Measurements from ENCODE around the gene TAX1BP1.

The TAX1BP1 gene

DNA sequence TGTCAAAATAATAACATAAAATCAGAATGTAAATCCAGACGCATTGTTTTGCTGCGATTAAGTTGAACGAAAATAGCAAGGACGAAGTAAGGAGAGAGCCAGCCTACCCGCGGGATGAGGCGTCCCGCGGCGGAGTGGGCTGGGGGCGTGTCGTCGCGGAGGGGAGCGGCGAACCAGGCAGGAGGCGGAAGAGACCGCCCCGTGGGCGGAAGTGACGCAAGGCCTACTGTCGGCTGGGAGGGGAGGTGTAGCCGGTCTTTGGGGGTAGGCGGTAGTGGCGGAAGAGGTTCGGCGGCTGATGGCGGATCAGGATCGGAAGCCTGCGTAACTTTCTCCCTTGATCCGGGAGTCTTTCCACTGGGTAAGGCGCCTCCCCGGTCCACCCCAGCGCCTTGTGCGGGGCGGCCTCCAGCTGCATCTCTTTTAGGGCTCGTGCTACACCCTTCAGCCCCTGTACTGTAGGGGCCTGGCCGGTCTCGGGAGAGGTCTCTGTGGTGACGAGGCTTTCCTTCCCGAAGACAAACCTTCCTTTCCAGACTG is at the start of gene TAX1BP1:
TSS of gene TAX1BP1 (plus strand) at position 254 of the 540 bp plus-strand sequence. CDS start 8,363 bp downstream, outside the sequence.
- peak; percentile 89 to 92 for DNase-seq (ENCODE audit: low read depth in 2 of 2)

DNA sequence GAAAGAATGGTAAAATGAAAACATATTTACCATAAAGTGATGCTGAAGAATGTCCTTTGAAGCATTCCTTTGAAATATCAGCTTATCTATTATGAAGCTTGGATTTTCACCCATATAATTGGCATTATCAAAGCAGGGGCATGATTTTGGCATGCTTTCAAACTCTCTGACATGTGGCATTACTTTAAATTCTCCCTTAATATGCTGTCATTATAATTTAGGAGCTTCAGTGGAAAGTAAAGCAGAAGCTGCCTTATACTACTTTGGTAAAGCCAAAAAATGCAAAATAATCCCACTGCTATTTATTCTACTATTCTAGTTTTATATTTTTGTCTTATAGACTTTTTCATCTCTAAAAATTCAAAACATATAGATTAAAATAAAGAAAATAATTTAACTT is 49.3 kb upstream of the TAX1BP1 start:
- no peak for DNase-seq (ENCODE audit: low read depth in 2 of 2)

DNA sequence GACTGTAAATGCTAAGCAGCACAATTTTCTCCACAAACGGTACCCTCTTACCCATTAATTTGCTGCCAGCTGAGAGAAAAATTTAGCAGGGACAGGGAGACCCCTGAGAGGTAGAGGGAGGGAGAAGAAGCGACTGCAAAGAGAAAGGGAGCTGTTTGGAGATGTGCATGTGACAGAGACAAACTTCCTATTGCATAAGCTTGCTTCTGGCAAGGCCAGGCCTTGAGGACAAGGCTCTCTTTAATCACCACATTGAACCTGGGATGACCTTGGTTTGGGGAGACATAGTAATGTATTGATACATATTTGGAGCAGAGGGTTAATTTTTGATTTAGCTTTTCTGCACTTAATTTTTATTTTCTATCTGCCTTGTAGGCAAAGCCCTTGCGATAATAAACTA is 46.2 kb upstream of the TAX1BP1 start:
- no peak for DNase-seq (ENCODE audit: low read depth in 2 of 2)

DNA sequence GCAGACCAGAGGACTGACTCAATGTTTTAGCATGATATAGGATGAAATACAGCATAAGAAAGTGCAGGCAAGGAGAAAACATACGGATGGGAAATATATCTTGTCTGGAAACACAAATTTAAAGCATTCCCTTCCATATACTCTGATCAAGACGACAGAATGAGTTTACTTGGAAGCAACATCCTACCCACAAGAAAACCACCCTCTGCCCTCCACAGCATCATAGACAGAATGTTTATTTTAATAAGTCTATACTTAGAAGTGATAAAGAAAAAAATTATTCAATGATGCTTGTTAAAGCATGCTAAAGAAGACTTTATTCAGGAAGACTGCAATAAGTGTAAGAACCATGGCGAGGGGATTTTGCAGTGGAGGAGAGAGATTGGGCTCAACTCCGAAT is 44.9 kb upstream of the TAX1BP1 start:
- no peak for DNase-seq (ENCODE audit: low read depth in 2 of 2)

DNA sequence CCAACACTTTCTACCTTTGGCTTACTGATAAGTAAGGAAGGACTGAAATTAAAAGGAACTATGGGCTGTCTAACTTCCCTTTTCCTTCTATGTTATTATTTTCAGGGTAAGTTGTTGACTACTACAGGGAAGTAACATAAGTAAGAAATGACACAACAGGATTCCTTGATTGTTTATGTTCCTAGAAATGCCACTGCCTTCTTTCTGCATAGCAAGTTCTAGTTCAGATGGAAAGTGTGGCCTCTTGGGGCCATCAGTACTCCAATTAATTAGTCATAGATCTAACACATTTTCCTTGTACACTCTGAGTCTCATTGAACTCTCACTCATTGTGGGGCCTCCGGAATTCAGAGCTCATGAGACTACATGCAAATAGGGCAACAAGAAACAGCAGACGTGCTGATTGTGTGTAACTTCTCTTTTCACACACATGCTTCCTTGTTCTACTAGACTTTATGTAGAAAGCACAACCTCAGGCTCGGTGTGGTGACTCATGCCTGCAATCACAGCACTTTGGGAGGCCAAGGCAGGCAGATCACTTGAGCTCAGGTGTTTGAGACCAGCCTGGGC is 42.0 kb upstream of the TAX1BP1 start:
- DNase-seq (ENCODE audit: low read depth in 2 of 2) = no peak

DNA sequence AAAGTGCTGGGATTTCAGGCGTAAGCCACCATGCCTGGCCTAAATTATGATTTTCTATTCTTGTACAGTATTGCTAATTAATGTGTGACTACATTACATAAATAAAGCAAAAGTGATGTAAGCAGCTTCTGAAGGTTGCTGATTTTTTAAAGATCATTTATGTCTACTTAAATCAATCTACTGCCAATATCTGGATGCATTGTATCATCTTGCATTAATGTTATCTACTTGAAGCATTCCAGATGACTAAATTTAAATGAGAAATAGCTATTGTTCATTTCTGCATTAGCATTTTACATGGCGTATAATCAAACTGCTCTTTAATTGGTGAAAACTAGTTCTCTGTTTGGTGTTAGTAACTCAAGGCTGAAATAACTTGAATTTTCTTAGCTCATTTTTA is 40.2 kb upstream of the TAX1BP1 start:
- DNase-seq (ENCODE audit: low read depth in 2 of 2) = no peak

DNA sequence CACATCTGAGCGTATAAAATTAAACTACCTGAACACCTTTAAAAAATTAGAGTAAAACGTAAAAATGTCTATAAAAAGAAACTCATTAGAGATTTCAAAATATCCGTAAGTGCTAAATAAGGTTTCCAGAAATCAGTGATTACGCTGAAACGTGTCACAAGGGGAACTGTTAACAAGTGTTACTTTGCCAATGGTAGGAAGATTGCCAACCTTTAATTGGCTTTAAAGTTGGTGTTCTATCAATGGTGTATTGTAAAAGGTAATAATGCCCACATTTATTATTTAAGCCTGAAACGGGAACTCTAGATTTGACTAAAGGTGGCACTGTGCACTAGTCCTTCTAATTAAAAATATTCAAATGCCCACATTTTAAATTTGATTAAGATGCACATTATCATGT is 39.5 kb upstream of the TAX1BP1 start:
- no peak for DNase-seq (ENCODE audit: low read depth in 2 of 2)

DNA sequence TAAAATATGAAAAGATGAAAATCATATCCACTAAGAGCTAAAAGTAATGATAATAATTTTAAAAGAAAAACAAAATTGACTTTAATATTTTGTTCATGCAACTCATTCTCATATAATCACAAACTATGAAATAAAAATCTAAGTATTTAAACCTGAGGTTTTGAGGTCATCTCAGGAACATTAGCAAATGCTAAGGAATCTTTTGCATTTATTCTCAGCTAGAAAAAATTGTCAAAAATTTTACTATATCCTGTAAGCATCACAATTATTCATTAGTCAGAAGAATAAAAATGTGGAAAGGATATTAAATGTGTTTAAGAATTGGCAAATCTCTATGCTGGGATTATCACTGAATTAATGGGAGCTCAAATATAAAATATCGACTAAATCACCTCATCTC is 36.8 kb upstream of the TAX1BP1 start:
- no peak for DNase-seq (ENCODE audit: low read depth in 2 of 2)

DNA sequence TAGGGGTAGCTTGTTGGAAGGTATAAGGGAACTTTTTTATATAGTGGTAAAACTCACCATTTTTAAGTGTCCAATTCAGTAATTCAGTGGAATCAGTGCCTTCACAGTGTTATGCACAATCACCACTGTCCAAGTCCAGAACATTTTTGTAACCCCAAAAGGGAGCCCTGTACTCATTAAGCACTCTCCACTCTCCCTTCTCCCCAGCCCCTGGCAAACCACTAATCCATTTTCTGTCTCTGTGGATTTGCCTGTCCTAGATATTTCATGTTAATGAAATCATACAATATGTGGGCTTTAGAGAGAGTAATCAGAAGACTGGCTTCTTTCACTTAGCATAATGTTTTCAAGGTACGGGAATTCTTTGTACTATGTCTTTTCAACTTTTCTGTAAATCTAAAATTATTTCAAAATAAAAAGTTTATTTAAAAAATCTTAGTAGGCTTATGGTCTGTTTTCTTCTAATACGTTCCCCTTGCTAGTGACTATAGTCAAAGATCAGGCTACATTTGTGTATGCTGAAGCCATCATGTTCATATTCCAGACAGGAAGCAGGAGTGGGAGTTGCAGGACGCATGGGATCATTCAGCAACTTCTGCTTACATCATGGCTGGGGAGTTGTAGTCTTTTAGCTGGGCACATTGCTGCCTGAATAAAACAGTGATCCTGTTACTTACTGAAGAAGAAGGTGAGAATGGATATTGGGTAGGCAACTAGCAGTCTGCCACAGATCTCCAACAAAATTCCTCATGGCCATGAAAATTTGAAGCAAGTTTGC is 35.4 kb upstream of the TAX1BP1 start:
- no peak for DNase-seq (ENCODE audit: low read depth in 2 of 2)

DNA sequence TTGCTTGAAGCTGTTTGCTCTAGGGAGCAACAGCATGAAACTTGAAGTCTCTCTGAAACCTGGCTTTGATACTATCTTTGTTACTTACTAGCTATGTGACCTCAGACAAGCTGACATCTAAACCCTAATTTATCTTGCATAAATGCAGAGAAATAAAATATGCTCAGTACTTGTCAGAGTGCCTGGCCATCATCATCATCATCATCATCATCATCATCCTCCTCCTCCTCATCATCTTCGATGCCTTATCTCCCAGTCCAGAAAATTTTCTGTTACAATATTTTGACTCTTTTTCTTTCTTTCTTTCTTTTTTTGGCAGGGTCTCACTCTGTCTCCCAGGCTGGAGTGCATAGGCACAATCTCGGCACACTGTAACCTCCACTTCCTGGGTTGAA is 34.8 kb upstream of the TAX1BP1 start:
- DNase-seq (ENCODE audit: low read depth in 2 of 2) = no peak

DNA sequence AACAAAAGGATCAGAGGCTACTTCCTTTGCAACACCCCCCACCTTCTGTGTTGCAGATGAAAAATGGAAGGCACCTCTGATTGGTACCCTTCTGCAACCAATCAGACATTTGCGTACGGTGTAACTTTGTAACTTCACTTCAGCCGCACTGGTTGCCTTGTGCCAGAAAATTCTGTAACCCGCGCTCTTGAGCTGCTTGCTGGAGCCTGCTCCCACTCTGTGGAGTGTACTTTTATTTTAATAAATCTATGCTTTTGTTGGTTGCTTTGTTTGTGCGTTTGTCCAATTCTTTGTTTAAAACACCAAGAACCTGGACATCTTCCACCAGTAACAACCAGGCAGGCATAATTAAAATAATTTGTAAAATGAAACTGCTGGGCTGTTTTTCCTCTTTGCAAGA is 31.5 kb upstream of the TAX1BP1 start:
- DNase-seq (ENCODE audit: low read depth in 2 of 2) = no peak

DNA sequence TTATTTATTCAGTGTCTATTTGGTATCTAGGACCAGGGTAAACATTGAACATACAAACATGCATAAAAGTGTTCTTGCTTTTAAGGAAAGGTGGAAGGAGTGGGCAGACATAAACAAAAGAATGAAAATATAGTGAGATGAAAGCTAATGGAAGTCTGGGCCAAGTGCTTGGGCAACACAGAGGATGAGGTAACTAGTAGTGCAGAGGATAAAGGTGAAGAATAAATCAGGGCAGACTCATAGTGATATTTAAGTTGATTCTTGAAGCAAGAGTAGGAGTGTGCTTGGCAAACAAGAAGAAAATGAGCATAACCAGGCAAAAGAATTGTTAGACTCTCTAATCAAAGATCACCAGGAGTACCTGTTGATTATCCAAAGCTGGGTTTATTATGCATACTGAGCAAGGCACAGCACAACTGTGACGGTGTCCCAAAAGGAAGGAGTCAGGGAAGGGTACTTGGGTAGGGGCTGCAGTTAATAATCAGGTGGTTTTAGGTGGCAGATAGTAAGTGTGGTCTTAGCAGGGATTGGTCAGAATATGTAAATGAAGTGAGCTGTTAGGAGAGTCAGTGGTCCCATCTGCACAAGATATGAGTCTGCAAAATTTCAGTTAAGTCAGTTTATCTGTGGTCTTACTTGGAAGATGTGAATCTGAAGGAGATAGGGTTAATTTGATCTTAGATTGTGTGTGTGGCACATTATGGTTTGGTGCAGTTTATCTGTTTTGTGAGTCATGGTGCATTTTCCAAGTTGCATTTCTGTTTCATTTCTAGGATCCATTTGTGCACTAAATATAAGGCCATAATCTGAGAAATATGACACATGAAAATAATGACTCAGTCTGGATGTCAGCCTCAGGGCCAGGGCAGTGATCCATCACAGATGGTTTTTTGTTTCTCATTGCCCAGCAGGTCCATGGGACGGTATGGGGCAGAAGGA is 30.6 kb upstream of the TAX1BP1 start:
- no peak for DNase-seq (ENCODE audit: low read depth in 2 of 2)

DNA sequence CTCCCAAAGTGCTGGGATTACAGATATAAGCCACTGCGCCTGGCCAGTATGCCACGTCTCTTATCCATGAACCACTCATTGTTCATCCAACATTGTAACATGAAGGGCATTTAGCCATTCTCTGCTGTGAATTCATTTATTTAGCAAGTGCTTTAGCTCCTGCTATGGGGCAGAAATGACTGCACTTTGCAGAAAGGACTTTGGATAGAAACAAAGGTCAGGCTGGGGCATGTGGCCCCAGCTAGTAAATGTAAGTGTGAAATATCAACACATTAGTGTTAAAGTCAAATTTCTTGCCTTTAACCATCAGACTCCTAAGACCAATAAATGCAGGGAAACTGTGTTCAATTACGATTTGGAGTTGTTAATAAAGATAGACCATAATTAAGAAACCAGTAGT is 27.7 kb upstream of the TAX1BP1 start:
- DNase-seq (ENCODE audit: low read depth in 2 of 2) = no peak

DNA sequence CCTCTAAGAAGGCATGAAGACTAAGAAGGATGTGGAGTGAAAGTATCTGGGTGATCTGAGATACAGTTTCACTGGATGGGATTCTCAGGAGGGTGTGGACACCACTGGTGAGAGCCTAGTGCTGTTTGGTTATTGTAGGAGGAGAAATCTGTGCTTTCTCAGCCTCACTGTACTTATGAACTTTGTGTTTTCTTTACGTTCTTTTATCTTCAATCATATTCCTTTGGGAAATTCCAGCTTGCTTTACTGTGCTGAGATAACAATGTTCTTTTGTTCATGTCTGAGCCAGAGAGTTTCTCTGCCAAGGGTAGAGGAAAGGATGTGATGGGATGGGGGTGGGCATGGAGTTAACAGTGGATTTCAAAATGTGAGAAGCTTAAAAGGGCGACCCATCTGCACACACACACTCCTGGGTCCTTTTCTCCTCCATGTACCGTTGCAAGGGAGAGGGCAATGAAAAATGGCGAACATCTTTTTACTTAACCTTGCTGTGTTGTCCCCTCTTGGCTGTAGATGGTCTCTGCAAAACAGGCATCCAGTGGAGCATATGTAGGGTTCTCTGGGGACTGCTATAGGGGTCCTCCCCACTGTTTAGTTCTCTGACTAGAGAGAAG is 25.0 kb upstream of the TAX1BP1 start:
- no peak for DNase-seq (ENCODE audit: low read depth in 2 of 2)

DNA sequence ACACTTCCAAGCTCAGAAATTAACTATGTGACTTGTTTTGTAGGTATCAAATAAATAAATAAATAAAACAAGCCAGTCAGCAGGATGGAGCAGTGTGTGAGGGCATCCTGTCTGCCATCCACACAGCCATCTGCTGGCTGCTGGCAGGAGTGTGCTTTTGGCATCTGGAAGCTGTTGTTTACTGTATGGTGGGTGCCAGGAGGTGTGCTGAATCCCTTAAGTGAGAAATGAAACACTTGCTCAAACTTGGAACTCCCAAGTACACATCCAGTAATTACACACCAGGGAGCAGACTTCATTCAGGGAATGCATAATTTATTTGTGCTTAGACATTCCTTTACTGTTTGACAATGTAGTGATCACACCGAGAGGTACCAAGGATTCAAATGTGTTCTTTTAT is 16.9 kb upstream of the TAX1BP1 start:
- no peak for DNase-seq (ENCODE audit: low read depth in 2 of 2)

DNA sequence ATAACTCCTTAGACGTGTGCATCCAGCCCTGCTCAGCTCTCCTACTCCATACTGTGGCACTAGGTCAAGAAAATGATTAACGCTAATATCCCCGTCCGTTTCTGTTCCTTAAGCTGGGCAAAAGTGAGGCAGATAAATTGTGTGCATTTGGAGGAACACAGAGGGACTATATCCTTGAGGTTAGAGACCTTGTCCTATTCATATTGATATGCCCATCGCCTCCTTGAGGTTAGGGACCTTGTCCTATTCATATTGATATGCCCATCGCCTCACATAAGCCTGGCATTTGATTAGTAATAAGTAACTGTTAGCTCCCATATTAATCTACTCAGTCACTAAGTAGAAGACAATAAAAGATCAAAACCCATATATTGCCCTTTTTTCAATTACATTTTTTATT is 12.9 kb upstream of the TAX1BP1 start:
- DNase-seq (ENCODE audit: low read depth in 2 of 2) = no peak

DNA sequence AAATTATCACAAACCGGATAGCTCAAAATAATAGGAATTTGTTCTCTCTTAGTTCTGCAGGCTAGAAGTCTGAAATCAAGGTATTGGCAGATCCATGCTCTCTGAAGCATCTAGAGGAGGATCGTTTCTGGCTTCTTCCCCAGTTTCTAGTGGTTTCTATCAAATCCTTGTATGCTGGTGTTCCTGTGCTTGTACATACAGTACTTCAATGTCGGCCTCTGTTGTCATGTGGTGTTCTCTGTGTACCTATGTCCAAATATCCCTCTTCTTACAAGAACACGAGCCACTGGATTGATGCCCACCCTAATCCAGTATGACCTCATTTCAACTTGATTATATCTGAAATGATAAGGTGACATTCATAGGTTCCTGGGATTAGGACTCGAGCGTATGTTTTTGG is 9.8 kb upstream of the TAX1BP1 start:
- no peak for DNase-seq (ENCODE audit: low read depth in 2 of 2)

DNA sequence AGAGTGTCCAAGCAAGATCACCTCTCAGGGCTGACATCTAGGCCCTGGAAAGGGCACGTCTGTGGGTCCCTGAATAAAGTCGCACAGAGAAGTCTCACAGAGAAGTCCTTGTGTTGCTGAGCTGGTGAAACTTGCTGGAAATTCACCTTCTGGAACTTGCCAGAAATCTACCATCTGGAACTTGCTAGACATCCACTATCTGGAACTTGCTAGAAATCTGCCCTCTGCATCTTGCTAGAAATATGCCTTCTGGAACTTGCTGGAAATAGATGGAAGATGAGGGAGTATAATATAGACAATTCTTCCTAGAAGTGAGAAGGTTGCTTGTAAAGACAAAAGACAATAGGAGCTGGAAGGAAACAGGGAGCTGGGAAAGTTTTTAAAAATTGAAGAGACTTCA is 5.4 kb upstream of the TAX1BP1 start:
- DNase-seq (ENCODE audit: low read depth in 2 of 2) = no peak

DNA sequence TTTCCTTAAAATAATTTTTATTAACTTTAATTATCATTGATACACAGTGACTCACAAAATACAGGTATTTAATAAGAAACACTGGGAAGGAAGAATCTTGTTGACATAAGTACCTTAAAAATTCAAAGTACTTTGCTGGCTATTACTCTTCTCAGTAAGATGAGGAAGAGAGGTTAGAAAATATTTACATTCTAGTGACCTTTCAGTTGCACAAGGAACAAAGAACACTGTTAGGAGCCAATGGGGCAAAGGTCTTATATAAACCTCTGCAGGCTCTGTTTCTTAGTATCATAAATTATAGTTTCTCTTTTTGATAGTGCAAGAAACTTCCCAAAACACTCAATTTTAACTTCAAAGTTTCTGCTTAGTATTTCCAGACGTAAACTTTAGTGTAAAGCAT is 4.8 kb upstream of the TAX1BP1 start:
- DNase-seq (ENCODE audit: low read depth in 2 of 2) = no peak

DNA sequence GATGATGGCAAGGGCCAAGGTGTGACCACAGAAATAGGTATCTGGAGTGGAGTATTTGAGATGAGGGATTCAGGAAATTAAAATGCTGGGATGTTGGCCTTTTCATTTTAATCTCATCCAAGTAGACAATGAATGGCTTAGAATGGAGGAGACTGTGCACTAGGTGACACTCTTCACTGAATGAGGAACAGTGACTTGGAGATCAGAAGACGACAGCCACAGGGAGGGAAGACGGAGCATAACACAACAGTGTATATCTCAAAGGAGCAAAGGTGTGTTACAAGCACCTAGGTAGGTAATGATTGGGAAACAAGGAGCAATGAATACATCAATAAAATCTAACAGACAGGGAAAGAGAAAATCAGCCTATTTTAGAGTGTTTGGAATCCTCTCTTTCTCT is 4.1 kb upstream of the TAX1BP1 start:
- no peak for DNase-seq (ENCODE audit: low read depth in 2 of 2)

DNA sequence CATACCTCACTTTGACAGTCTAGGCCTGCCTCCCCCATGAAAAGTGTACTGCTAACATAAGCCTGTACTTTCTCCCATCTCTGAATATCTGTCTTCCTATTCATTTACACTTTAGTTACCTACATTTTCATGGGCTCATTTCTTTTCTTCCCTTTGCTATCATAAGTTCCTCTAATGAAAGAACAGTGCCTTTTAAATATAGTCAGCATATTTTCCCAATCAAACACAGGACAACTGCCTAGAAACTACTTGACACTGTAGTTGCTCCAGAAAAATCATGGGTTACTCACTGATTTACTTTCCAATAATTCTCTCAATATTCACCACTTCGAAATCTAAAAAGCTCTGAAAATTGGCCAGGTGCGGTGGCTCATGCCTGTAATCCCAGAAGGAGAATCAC is 2.8 kb upstream of the TAX1BP1 start:
- no peak for DNase-seq (ENCODE audit: low read depth in 2 of 2)

DNA sequence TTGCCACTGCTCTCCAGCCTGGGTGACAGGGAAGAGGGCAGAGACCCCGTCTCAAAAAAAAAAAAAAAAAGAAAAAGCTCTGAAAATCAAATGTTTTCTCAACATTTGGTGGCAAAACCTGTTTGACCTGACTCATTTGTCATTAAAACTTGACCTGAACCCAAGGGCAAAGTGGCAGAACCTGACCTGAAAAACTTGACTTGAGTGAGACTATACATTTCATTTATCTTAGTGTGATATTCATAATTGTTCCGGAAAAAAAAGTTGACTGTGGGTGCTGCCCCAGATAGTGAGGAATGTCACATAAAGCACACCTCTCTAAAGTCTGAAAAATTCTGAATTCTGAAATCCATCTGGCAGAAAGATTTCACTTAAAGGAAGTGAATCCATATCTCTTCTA is 2.3 kb upstream of the TAX1BP1 start:
- no peak for DNase-seq (ENCODE audit: low read depth in 2 of 2)
